Stimulated activated naive CD8-positive, alpha-beta T cell treated with anti-CD3 and anti-CD28 coated beads, Interleukin-15, amount 100 ng/mL, for 72 hours (primary cell): ENCODE results near the gene RBM26.
A peak's percentile ranks its signal among the peaks of the same experiment; 100 is the strongest.
"Not testable (repeated sequence)": the region's sequence is repeated elsewhere in the genome, so short reads cannot be mapped to it uniquely, and the experiment has no call there.

Experiments used
- ATAC-seq: fragments of 150-1000 bp; cut with Tn5 transposase; 2 replicates; pipeline ENCODE4 v1.10.0; 2021; ENCODE audit warnings: mild to moderate bottlenecking, moderate library complexity
- DNase-seq, 2 donors: peaks; one replicate each; pipeline ENCODE4 v3.0.0; 2021 to 2022
- H3K27ac Mint-ChIP-seq, 2 donors: one replicate each; pipeline ENCODE4 v1.8.0; 2022; ENCODE audit warnings: mild to moderate bottlenecking in 2 of 2, mixed read lengths in 2 of 2, moderate library complexity in 2 of 2
- H3K27me3 Mint-ChIP-seq: one replicate; pipeline ENCODE4 v1.8.0; 2022; ENCODE audit warnings: mixed read lengths
- H3K4me1 Mint-ChIP-seq: one replicate; pipeline ENCODE4 v1.8.0; 2022; ENCODE audit warnings: mild to moderate bottlenecking, mixed read lengths
- H3K4me3 Mint-ChIP-seq, 2 donors: one replicate each; pipeline ENCODE4 v1.8.0; 2022; ENCODE audit warnings: mild to moderate bottlenecking in 2 of 2, mixed read lengths in 2 of 2, moderate library complexity in 1 of 2
- H3K9me3 Mint-ChIP-seq, 2 donors: one replicate each; pipeline ENCODE4 v1.8.0; 2022; ENCODE audit warnings: mixed read lengths in 2 of 2

RBM26 gene

DNA sequence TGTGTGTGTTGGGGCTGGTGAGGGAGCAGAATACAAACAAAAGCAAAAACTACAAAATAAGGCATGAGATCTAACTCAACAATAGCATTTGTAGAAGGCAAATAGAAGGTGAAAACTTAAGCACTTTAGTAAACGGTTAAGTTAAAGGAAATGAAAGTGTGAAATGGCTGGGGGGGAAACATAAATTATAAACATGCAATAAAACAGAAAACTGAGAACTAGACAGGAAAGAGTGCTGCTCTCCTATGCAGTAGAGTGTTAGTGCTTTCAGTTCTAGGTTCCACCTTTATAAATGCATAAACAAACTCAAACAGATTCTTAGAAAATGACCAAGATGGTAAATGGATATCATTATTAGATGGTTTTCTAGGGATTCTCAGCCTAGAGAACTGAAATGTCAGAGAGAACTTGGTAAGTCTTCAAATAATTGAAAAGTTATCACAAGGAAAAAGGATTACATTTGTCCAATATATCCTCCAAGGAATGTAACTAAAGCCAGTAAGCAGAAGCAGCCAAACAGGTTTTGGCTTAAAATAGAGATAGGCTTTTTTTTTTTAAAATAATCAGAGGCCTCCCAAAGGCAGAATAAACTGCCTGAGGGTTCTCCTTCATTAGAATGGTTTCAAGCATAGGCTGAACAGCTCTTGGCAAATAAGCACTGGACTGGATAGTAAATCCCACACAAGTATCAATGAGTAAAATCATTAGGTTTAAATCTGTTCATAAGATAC lies 23.3 kb downstream of the RBM26 start:
- Mint-ChIP-seq H3K4me1 (peaks cover 62% of the 10 kb centered on the region), H3K27ac (no peak overlapping the region), H3K27me3 (no peaks in the 10 kb centered on the region), H3K9me3 (no peaks in the 10 kb centered on the region), H3K4me3 (peak overlapping the region; percentile 68 to 70)
- ATAC-seq = peak; percentile 30
- DNase-seq = no peak

DNA sequence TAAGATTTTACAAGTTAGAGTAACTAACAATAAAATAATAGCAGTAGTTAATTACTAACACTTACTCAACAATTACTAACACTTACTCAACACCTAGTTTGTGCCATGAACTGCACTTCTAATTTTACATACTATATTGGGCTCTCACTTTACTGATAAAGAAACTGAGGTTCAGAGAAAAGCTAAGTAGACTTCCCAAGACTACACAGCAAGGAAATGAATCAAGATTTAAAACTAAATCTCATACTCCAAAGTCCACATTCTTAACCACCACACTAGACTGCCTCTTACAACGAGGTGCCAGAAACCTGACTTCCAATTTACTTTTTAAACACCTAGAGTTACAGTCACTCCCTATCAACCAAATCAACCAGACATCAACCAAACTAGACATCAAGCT lies 25.1 kb downstream of the RBM26 start:
- Mint-ChIP-seq H3K27me3 (no peaks in the 10 kb centered on the region), H3K27ac (peak overlapping the region in 1 of 2 donors; percentile 22), H3K9me3 (no peaks in the 10 kb centered on the region), H3K4me1 (peaks cover 56% of the 10 kb centered on the region), H3K4me3 (peak overlapping the region; percentile 2 to 7)
- DNase-seq (no peak), ATAC-seq (no peak)

DNA sequence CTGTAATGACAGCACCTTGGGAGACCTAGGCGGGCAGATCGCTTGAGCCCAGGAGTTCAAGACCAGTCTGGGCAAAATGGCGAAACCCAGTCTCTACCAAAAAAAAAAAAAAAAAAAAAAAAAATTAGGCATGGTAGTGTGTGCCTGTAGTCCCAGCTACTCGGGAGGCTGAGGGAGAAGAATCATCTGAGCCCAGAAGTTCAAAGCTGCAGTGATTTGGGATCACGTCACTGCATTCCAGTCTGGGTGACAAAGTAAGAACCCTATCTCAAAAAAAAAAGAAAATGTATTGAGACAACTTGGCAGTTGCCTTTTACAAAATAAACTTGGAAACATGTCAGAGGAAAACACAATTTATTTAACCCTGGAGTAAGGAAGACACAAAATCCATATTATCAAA lies 26.8 kb downstream of the RBM26 start:
- DNase-seq (no peak), ATAC-seq (no peak)
- H3K27ac Mint-ChIP-seq = peak overlapping the region; percentile 48 to 87
- H3K4me3 Mint-ChIP-seq = no peak overlapping the region
- peaks cover 44% of the 10 kb centered on the region for H3K4me1 Mint-ChIP-seq
- no peaks in the 10 kb centered on the region for H3K27me3 Mint-ChIP-seq
- H3K9me3 Mint-ChIP-seq = no peaks in the 10 kb centered on the region

DNA sequence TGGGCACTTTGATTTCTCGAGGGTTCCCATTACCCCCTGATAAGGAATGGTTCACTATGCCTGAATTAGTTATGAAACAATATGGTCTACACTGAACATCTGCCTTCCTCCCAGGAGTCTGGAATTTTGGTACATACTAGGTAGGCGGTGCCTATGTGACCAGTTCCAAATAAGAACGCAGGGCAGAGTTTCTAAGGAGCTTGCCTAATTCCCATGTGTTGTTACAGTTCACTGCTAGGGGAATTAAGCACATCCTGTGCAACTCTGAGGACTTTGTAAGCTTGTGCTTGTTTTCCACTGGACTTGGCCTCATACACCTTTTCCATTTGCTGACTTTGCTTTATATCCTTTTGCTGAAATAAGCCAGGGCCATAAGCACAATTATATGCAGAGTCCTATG lies 29.2 kb downstream of the RBM26 start:
- Mint-ChIP-seq H3K27ac (no peak overlapping the region), H3K4me1 (peaks cover 23% of the 10 kb centered on the region), H3K4me3 (no peak overlapping the region), H3K9me3 (no peaks in the 10 kb centered on the region), H3K27me3 (no peaks in the 10 kb centered on the region)
- DNase-seq = no peak
- no peak for ATAC-seq

DNA sequence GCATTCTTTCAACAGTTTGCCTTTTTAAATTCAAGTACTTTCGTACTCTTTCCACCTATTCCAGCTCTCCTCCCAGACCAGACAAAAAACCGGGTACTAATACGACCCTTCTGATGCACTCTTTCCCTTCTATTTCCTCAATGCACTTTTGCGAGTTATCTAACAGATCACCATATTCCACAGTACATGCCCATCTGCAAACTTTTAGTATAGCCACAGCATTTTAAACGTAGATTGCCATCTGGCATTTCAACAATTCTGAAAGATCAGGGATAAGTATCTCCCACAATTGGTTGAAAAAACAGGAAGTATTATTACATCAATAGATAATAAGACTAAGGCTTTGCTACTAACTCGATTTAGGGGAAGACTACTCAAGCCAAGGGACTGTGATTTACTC lies 31.5 kb downstream of the RBM26 start:
- ATAC-seq (no peak), DNase-seq (no peak)
- Mint-ChIP-seq H3K4me1 (peaks cover 4% of the 10 kb centered on the region), H3K4me3 (no peak overlapping the region), H3K27ac (no peak overlapping the region), H3K27me3 (no peaks in the 10 kb centered on the region), H3K9me3 (no peaks in the 10 kb centered on the region)

DNA sequence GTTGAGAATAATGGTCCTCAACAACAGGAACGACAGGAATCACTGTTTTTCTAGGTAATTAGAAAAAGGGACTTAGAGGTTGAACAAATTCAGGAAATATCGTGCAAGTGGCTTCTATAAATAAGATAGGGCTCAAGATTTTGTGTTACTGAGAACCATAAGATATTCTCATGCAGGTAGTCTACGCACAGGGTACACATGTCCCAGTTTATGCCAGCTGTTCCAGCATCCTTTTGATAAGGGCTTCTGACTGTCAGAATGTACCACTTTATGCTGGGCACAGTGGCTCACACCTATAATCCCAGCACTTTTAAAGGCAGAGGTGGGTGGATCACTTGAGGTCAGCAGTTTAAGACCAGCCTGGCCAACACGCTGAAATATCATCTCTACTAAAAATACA lies 32.1 kb downstream of the RBM26 start:
- no peak overlapping the region for H3K4me3 Mint-ChIP-seq
- H3K27me3 Mint-ChIP-seq = no peaks in the 10 kb centered on the region
- no peaks in the 10 kb centered on the region for H3K9me3 Mint-ChIP-seq
- no peak overlapping the region for H3K27ac Mint-ChIP-seq
- no peak for ATAC-seq
- DNase-seq = no peak
- H3K4me1 Mint-ChIP-seq = no peaks in the 10 kb centered on the region

DNA sequence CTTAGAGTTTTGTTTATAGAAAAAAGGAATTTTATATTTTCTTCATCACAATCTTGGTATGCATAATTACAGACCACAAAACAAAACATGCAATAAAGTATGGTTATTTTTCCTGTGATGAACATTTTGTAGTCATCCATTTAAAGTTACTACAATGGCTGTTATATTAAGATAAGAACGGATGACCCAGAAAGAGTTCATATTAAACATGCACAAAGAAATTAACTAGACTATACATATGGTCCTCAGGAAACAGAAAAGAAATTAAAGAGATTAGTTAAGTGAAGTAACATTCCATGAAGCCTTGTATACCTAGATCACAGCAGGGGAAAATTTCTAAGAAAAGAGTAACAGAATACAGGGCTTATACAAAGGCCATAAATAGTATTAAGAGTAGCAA lies 36.8 kb downstream of the RBM26 start:
- Mint-ChIP-seq H3K4me3 (no peak overlapping the region), H3K9me3 (no peaks in the 10 kb centered on the region), H3K4me1 (peaks cover 9% of the 10 kb centered on the region), H3K27ac (no peak overlapping the region), H3K27me3 (no peaks in the 10 kb centered on the region)
- DNase-seq (no peak), ATAC-seq (no peak)

DNA sequence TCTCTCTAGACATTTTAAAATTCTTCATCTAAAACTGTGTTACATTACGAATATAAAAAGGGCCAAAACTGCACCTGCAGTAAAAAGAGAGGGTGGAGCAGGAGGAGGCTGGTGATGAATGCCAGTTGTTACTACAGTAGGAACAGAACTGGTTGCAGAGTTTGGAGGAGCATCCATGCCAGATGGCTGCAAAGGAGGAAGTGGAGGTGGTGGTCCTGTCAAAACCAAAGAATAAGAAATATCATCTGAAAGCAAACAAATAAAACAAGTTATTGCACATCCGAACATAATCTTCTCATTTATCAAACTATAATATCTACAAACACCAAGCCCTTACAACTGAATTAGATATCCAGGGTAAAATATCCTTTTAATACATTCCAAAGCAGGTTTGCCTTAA lies 40.1 kb downstream of the RBM26 start:
- peak overlapping the region in 1 of 2 donors; percentile 62 for H3K27ac Mint-ChIP-seq
- H3K27me3 Mint-ChIP-seq = no peaks in the 10 kb centered on the region
- ATAC-seq = no peak
- peaks cover 33% of the 10 kb centered on the region for H3K4me1 Mint-ChIP-seq
- no peak overlapping the region for H3K4me3 Mint-ChIP-seq
- DNase-seq = no peak
- no peaks in the 10 kb centered on the region for H3K9me3 Mint-ChIP-seq

DNA sequence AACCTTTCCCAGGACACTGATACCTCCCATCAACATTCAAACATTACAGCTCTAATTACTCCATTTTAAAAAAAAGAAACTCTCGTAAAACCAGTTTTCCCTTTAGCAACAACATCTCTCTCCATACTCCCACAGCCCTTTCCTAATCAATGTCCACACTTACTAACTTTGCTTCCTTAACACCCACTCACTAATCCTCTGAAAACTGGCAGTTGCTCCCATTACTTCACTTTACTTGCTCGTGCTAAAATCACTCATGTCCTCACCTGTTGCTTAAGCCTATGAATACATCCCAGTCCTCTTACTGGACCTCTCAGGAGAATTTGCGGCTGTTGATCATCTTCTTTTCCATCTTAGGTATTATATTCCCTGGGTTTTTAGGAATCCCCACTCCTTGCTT lies 44.8 kb downstream of the RBM26 start:
- Mint-ChIP-seq H3K4me3 (peak overlapping the region in 1 of 2 donors; percentile 20), H3K4me1 (peaks cover 34% of the 10 kb centered on the region), H3K9me3 (no peaks in the 10 kb centered on the region), H3K27me3 (no peaks in the 10 kb centered on the region), H3K27ac (peak overlapping the region; percentile 4 to 23)
- DNase-seq (no peak), ATAC-seq (no peak)

DNA sequence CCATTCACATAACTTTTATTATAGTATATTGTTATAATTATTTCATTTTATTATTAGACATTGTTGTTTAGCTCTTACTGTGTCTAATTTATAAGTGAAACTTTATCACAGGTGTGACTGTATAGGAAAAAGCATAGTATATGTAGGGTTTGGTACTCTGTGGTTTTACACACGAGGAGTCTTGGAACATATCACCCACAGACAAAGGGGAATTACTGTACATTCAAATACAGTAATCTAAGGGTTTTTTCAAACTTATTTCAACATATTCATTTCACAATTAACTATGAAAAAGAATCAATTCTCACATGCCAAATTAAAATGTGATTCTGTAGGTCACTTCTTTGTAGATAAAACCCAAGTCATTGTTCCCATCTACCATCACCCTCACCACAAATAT lies 46.0 kb downstream of the RBM26 start:
- Mint-ChIP-seq H3K4me1 (peaks cover 34% of the 10 kb centered on the region), H3K4me3 (no peak overlapping the region), H3K9me3 (no peaks in the 10 kb centered on the region), H3K27me3 (no peaks in the 10 kb centered on the region), H3K27ac (no peak overlapping the region)
- no peak for DNase-seq
- peak; percentile 74 for ATAC-seq

DNA sequence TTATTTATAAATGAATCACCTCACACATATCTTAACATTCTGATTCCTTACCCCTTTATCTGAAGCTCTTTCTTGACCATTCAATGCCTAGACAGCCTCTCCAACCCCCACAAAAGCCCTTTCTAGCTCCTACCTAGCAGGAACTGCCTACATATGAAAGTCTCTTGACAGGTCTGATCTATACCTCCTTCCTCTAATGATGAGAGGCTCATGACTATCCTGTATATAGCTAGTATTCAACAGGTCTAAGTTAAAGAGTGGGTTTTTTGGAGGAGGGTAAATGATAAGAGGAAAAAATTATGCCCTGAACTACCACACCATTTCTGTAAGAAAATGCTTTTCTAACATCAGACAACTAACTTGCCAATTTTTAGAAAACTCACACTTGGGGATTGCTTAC lies 47.0 kb downstream of the RBM26 start:
- DNase-seq = no peak
- Mint-ChIP-seq H3K27ac (peak overlapping the region in 1 of 2 donors; percentile 69), H3K9me3 (no peaks in the 10 kb centered on the region), H3K27me3 (no peaks in the 10 kb centered on the region), H3K4me1 (peaks cover 29% of the 10 kb centered on the region), H3K4me3 (no peak overlapping the region)
- ATAC-seq = no peak

DNA sequence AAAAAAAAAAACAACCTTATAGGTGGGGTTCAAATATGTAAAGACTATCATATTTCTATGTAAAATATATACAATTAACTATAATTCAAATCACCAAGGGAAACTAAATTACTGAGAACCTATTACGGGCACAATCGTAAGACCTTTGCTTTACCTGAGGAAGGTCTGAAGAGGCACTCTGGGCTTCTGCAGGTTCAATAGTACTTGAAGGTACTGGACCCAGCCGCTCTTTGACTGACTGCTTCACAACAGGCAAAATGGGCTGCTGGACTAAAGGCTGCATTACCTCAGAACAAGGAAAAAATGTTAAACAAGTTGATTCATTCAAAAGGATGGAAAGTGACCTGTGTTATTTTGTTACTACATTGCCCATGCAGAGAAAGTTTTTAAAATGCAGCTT lies 51.8 kb downstream of the RBM26 start:
- Mint-ChIP-seq H3K27me3 (no peaks in the 10 kb centered on the region), H3K9me3 (no peaks in the 10 kb centered on the region), H3K27ac (no peak overlapping the region), H3K4me3 (no peak overlapping the region), H3K4me1 (no peaks in the 10 kb centered on the region)
- DNase-seq (no peak), ATAC-seq (no peak)

DNA sequence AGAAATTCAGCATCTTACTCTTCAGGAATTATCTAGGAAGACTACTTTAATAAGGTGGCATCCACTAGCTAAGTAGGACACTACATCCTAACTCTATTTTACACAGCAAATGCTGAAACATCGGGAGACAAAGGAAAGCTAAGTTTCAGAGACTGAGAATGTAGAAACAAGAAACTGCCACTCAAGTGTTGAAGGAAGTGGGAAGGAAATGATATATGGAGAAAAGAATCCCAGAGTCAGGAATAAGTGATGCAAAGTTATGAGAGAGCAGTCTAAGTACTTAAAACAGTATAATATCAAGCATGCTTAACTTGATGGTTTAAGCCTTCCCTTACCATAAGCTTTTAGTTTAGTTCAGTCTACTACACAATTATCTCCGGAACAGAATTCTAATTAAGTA lies 52.4 kb downstream of the RBM26 start:
- Mint-ChIP-seq H3K27me3 (no peaks in the 10 kb centered on the region), H3K27ac (no peak overlapping the region), H3K4me3 (no peak overlapping the region), H3K9me3 (no peaks in the 10 kb centered on the region), H3K4me1 (no peaks in the 10 kb centered on the region)
- ATAC-seq (no peak), DNase-seq (no peak)

DNA sequence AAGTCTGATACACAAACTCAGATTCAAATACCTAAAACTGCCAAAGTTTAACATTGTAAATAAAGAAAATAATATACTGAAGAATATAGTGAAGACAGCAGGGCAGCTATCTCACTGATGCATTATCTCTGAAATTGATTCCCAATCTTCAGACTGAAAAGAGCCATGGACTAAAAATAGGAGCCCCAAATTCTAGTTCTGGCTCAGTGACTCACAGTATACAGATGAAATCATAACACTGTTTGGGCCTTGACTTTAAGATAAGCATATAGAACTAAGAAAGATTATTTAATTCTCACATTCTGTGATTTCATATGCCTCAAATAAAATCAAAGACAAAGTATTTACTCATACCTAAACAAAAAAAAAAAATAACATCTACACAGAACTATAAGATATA lies 53.9 kb downstream of the RBM26 start:
- ATAC-seq (no peak), DNase-seq (no peak)
- no peaks in the 10 kb centered on the region for H3K9me3 Mint-ChIP-seq
- no peaks in the 10 kb centered on the region for H3K27me3 Mint-ChIP-seq
- H3K4me3 Mint-ChIP-seq = no peak overlapping the region
- no peak overlapping the region for H3K27ac Mint-ChIP-seq
- H3K4me1 Mint-ChIP-seq = peaks cover 12% of the 10 kb centered on the region

DNA sequence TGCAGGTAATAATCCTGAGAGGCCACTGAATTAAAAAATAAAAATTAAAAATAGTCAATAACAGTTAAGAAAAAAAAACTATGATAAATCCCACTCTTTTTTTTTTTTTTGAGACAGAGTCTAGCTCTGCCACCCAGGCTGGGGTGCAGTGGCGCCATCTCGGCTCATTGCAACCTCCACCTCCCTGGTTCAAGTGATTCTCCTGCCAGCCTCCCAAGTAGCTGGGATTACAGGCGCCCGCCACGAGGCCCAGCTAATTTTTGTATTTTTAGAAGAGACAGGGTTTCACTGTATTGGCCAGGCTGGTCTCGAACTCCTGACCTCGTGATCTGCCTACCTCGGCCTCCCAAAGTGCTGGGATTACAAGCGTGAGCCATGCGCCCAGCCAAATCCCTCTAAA lies 56.4 kb downstream of the RBM26 start:
- H3K27me3 Mint-ChIP-seq, H3K27ac Mint-ChIP-seq, H3K9me3 Mint-ChIP-seq, H3K4me3 Mint-ChIP-seq, ATAC-seq, DNase-seq: not testable (repeated sequence)
- H3K4me1 Mint-ChIP-seq = peaks cover 20% of the 10 kb centered on the region

DNA sequence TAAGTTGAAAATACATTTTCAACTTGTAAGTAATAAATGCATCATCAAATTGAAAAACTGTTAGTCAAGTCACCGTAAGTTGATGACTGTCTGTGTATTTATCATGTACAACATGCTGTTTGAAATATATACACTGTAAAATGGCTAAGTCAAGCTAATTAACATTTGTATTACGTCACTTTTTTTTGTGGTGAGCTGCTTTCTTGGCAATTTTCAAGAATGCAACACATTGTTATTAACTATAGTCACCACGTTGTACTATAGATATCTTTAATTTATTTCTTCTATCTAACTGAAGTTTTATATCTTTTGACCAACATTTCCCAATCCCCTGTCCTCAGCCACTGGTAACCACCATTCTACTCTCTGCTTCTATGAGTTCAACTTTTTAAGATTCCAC lies 57.0 kb downstream of the RBM26 start:
- ATAC-seq (no peak), DNase-seq (no peak)
- no peak overlapping the region for H3K27ac Mint-ChIP-seq
- H3K4me3 Mint-ChIP-seq = no peak overlapping the region
- no peaks in the 10 kb centered on the region for H3K27me3 Mint-ChIP-seq
- H3K4me1 Mint-ChIP-seq = peaks cover 20% of the 10 kb centered on the region
- no peaks in the 10 kb centered on the region for H3K9me3 Mint-ChIP-seq

DNA sequence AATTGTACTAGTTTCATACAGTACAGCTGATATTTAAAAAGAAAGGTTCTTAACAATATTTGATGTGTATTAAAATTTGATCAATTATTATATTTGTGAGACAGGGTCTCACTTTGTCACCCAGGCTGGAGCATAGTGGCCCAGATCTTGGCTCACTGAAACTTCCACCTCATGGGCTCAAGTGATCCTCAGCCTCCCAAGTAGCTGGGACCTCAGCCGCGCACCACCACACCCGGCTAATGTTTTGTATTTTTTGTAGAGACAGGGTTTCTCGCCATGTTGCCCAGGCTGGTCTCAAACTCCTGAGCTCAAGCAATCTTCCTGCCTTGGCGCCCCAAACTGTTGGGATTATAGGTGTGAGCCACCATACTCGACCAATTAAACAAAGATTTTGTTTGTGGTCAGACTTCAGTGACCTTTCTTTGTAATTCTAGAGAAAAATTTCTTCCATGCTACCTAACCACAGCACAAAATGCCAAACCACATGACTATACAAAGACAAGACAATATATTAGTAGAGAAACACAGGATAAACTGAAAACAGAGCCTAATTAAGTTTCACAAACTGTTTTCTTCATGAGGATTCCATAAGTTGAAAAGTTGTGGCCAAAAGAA lies 59.6 kb downstream of the RBM26 start:
- no peak for DNase-seq
- no peak overlapping the region for H3K4me3 Mint-ChIP-seq
- no peaks in the 10 kb centered on the region for H3K9me3 Mint-ChIP-seq
- H3K4me1 Mint-ChIP-seq = peaks cover 20% of the 10 kb centered on the region
- H3K27me3 Mint-ChIP-seq = no peaks in the 10 kb centered on the region
- no peak for ATAC-seq
- peak overlapping the region in 1 of 2 donors; percentile 12 for H3K27ac Mint-ChIP-seq
